NCI-H146 treated with DMSO at 0.1 percent for 48 hours (cell line): ENCODE measurements around the gene ZNF417.
"Not testable (repeated sequence)": the region's sequence is repeated elsewhere in the genome, so short reads cannot be mapped to it uniquely, and the experiment has no call there.

Source experiments
- DNase-seq: peaks from one replicate; lab custom pipeline; 2025; ENCODE audit not compliant: unreplicated experiment; lab: John Stamatoyannopoulos, UW

Gene ZNF417

DNA sequence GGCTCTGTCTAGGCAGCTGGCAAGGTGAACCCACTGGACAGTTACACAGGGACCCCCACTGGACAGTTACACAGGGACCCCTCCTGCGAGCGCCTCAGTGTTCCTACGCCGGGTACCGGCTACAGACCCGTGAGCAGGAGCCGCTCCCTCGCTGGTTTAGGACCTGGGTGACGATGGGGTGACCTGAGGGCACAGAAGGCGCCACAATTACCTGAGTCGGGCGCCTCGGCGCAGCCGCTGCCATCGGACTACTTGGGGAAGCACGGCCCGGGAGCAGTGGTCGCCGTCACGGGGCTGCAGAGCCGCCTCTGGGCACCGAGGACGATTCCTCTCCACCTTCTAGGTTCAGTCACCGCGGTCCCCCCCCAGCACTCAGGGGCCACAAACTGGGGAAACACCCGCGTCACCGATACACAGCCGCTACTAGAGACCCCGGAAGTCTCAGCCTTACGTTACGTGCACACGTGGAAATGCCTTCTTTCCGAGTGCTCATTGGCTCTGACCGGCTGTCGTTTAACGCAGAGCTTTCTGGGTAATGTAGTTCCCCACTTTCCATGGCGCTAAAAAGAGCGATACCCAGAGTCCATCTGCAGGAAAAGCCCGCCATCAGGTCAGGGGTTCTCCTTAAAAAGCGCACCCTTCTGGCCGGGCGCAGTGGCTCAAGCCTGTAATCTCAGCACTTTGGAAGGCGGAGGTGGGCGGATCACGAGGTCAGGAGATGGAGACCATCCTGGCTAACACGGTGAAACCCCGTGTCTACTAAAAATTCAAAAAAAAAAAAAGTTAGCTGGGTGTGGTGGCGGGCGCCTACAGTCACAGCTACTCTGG, at the start of gene ZNF417:
Gene ZNF417 (minus strand): TSS at position 425 of the 828 bp plus-strand sequence. CDS start 181 bp downstream, at position 244.
- DNase-seq = peak; percentile 94

DNA sequence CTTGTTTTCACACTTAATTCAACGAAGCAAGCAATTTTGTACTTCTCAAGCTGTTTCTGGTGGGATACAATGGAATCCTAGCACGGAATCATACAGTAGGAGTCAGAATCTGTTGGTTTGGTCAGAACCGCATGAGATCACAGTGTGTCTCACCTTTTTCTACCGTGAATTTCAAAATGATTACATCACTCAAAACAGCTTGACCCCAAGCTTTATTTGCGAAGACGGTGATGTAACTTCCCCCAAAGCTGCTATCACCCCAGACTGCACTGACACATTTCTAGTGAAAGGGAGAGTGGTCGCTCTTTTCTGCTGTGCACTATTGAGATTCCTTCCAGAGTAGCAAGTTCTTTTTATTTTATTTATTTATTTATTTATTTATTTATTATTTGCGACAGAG, 48.4 kb upstream of the ZNF417 start:
- DNase-seq = no peak

DNA sequence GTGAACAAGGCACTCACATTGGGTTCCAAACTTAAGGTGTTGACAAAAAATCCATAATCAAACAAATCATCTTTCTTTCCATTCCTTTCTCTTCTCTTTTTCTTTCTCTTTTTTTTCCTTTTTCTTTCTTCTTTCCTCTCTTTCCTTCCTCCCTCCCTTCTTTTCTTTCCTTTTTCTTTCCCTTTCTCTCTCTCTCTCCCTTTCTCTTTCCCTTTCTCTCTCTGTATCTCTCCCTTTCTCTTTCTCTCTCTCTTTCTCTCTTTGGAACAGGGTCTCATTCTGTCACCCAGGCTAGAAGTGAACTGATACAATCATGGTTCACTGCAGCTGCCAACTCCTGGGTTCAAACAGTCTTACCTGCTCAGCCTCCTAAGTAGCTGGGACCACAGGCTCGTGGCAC, 45.4 kb upstream of the ZNF417 start:
- DNase-seq = no peak

DNA sequence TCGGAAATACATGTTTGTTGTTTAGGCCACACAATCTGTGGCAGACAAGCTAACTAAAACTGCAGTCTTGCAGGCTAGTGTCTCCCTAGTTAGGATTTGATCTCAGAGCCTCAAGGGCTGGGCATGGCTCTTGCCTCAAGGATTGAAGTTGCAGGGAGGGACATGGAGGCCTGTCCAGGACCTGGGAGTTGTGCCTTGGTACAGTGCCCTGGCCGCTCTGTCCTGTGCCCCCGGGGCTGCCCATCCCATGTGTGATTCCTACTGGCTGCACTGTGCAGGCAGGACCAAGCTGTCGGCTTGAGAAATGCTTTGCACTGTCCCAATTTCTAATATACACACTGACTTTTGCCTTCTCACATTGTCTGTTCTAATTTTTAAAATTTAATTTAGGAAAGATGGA, 38.6 kb upstream of the ZNF417 start:
- no peak for DNase-seq

DNA sequence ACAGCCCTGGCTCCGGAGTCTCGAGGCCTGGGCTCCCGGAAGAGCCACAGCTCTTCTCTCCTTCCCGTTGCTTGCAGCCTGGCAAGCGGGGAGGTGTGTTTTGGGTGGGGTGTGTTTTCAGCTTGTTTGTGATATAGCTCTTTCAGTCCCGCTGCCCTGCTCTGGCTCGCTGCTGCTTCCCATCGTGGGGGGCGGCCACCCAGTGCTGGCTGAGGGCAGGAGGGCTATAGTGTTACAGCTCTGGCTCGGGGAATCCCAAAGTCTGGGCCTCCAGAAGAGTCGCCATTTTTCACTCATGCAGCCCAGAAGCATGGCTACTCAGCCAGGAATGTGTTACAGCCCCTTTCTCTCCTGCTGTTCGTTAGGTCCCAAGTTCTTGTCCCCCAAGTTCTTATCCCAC, 33.3 kb upstream of the ZNF417 start:
- DNase-seq = no peak

DNA sequence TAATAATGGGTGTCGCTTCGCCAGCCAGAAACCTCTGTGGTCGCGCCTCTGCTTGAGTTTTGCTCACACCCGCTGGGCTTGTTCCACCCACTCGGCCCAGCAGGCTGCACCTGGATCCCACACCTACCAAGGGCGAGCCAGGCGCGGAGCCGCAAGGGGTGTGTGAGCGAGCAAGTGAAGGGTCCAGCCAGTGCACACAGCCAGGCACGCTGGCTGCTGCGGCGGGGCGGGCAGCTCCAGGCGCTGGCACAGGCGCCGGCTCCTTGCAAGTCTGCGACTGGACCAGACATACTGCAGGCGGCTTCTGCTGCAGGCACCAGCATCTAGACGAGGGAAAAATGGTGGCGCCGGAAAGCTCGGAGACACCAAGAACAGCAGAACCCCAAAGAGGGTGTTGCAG, 32.9 kb upstream of the ZNF417 start:
- DNase-seq = no peak

- DNase-seq = peak; percentile 95
These were observed 31.2 kb upstream of the ZNF417 start, which contains the start of gene ZNF256 for GRCh38 chr19:57947419-57948134. ZNF256 (minus strand) TSS chr19:57947706; CDS start chr19:57947474, 232 bp downstream.

- no peak for DNase-seq
These were observed 30.7 kb upstream of the ZNF417 start for GRCh38 chr19:57947088-57947418.

DNA sequence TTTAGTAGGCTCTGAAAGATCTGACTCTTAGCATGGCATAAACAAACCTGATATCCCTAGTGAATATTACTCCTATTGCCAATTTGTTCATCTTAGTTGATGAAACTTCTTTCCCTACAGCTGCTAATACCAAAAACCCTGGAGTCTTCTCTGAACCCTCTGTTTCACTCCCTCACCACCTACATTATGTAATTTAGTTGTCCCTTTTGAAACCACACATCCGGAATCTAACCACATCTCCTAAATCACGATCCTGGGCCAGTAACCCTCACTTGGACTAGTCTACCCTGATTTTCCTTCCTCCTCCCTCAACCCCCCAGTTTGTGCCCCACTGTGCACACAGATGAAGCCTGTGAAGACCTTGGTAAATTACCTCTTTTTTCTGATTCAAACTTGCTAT, 29.9 kb upstream of the ZNF417 start:
- no peak for DNase-seq

DNA sequence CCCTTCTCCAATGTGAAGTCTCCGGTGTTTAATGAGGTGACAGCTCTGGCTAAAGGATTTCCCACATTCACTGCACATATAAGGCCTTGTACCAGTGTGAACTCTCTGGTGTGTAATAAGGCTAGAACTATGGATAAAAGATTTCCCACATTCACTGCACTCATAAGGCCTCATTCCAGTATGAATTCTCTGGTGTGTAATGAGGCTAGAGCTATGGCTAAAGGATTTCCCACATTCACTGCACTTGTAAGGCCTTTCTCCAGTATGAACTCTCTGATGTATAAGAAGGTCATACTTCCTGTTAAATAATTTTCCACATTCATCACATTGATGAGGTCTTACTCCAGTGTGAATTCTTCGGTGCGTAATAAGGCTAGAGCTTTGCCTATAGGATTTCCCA, 25.2 kb upstream of the ZNF417 start:
- DNase-seq = no peak

- no peak for DNase-seq
These were observed 19.3 kb upstream of the ZNF417 start for GRCh38 chr19:57935731-57936130.

- no peak for DNase-seq
These were observed 18.7 kb upstream of the ZNF417 start, which contains the start of gene ZNF418 for GRCh38 chr19:57934820-57935665. ZNF418 (minus strand) TSS chr19:57935402; CDS start chr19:57933822, 1,580 bp downstream.

- DNase-seq = no peak
These were observed 11.2 kb upstream of the ZNF417 start for GRCh38 chr19:57927587-57927986.

DNA sequence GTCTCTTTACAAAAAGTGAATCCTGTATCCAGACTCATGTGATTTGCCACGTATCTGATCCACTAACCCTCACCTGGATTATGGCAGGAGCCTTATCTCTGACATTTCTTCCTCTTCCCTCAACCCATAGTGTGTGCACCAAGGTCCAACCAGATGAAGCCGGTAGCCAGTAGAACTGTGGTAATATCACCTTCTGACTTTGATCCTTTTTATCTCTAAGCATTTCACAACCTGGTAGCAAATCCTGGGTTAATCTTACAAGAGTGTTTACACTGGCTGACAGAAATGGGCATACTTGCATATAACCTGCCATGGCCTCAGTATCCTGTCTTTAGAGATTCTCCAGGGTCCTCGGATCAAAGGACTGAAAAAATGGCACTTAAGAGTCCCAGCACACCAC, 1.9 kb downstream of the ZNF417 start:
- no peak for DNase-seq

- no peak for DNase-seq
These were observed 9.0 kb downstream of the ZNF417 start for GRCh38 chr19:57907394-57907793.

GRCh38 chr19:57905258-57905657, 11.1 kb downstream of the ZNF417 start:
- DNase-seq = no peak

DNA sequence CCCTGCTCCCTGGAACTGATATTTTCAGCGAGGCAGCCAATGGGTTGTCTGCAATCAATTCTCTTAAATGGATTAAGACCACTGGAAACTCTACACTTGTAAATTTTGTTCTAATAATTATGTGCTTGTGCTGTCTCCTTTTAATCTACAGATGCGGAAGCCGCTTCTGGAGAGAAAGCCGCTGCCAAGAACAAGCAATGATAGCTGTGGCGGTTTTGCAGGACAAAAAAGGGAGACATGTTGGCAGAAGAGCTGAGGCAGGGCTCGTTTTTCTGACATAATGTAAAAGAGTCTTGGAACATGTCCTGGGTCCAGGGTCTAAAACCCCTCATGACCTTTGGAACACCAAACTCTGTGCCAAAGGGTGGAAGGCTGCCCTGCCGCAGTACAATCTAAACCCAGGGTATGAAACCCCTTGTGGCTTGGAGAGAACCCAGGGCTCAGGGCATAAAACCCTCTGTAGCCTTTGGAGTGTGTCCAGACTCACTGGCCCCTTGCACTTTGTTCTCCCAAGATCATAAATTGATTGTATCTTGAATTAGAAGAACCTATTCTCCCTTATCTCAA, 12.7 kb downstream of the ZNF417 start:
- DNase-seq = no peak

- no peak for DNase-seq
These were observed 16.1 kb downstream of the ZNF417 start for GRCh38 chr19:57900311-57900710.

GRCh38 chr19:57890706-57891105, 25.7 kb downstream of the ZNF417 start:
- not testable (repeated sequence) for DNase-seq

- no peak for DNase-seq
These were observed 27.7 kb downstream of the ZNF417 start, which contains the start of gene ZNF814 for GRCh38 chr19:57888560-57889231. ZNF814 (minus strand) TSS chr19:57889037; CDS start chr19:57888802, 235 bp downstream.
